Dedifferentiated amniotic fluid mesenchymal stem cell (primary cell): ENCODE data around the gene FBXL12.
"Not testable (repeated sequence)": the region's sequence is repeated elsewhere in the genome, so short reads cannot be mapped to it uniquely, and the experiment has no call there.

Experiments
- DNase-seq: peaks from one replicate; pipeline ENCODE4 v3.0.0-alpha.2; 2016; ENCODE audit errors: extremely low spot score

The FBXL12 gene

DNA sequence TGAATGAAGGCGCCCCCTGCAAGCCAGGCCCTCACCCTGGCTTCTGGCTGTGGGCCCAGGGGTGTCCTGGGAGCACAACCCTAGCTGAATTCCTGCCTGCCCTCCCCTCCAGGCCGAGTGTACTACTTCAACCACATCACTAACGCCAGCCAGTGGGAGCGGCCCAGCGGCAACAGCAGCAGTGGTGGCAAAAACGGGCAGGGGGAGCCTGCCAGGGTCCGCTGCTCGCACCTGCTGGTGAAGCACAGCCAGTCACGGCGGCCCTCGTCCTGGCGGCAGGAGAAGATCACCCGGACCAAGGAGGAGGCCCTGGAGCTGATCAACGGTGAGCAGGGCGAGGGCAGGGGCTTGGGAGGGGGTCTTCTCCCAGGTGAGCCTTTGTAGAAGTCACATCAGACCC is 19.4 kb upstream of the FBXL12 start:
- no peak for DNase-seq

DNA sequence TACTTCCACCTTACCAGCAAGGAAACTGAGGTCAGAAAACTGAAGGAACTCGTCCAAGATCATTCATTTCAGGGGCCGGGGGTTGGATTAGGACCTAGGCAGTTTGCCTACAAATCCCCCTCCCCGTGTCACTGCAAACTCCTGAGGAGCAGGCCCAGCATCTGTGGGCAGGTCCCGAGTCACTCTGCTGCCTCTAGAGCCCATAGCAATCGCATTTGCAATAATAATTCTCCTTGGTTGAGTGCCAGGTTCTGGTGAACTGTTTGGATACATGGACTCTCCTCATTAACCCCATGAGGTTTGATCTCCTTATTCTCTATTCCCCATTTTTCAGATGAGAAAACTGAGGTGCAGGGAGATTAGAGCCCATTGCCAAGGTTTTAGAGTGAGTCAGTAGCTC is 17.1 kb upstream of the FBXL12 start:
- peak; percentile 55 for DNase-seq

DNA sequence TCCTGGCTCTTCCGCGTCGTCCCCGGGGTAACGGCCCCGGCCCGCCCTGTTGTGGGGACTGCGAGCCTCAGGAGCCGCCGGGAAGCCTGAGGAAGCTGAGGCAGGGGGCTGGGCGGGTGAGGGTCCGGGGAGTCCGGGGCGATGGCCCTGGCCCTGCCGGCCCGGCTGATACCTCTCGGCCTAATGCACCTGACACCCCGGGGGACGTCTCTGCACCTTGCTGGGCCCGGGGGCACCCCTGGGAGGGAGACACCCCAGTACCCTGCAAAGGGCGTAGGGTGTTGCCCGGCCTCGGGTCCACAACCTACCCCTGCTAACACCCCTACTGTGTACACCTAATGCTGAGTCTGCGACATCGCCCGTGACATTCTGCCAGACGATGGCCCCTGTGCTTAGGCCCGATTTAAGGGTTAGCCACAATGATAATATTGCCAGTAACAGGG is 16.6 kb upstream of the FBXL12 start:
- no peak for DNase-seq

- peak; percentile 98 for DNase-seq
Observed at GRCh38 chr19:9834726-9835506, 16.0 kb upstream of the FBXL12 start, which contains the start of gene PIN1. PIN1 (plus strand) TSS chr19:9835318; CDS start chr19:9835345, 27 bp downstream.

DNA sequence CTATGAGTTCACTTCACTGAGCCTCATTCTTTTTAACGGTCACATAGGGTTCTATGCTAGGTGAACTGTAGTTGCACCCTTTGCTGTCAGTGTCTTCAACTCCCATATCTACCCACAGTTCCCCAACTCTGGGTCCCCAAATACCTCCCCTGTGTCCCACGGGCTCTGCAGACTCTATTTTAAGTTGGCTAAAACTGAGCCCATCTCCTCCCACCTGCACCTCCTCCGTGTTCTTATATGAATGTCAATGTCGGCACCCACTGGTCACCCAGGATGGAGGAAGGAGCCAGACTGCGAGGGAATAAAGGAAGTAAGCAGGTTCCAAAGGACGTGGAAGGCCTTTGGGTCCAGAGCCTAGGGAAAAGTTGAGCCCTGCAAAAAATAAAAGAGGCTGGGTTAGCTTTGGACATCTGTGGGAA is 15.4 kb upstream of the FBXL12 start:
- no peak for DNase-seq

DNA sequence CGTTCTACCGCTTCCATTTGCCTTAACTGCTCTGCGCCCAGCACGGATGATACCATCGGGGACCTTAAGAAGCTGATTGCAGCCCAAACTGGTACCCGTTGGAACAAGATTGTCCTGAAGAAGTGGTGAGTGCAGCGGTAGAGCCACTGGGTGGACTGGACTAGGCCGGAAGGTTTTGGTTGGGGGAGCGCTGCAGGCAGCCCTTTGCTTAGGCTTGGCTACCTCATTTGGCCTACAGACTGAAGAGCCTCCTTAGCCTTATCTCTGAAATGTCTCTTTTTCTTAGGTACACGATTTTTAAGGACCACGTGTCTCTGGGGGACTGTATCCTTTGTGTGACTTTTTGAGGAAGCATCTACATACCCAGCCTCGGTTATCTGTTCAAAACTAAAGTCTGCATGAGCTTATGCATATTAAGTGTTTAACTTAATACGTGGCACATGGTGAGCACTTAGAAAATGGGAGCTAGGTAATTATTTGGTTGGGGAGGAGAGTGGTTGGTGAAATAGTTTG is 9.7 kb upstream of the FBXL12 start:
- no peak for DNase-seq

- peak; percentile 81 for DNase-seq
Observed at GRCh38 chr19:9827289-9828238, 8.7 kb upstream of the FBXL12 start, which contains the start of gene UBL5. UBL5 (plus strand) TSS chr19:9827918; CDS start chr19:9828338, 420 bp downstream.

DNA sequence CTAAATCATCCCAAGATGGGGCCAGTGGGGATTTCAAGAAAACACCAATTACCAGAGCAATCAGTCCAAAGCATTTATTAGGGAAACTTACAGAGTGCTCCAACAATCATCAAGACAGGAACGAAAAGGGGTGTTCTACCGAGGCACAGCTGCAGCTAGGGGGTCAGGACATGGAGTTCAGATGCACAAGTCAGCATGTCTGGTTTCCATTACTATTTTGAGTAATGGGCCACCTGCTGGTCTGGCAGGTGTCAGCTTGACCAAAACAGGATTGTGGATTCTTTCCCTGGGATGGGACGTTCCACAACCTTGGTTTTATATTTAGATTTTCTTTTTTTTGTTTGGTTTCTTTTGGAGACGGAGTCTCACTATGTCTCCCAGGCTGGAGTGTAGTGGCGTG is 4.9 kb upstream of the FBXL12 start:
- no peak for DNase-seq

DNA sequence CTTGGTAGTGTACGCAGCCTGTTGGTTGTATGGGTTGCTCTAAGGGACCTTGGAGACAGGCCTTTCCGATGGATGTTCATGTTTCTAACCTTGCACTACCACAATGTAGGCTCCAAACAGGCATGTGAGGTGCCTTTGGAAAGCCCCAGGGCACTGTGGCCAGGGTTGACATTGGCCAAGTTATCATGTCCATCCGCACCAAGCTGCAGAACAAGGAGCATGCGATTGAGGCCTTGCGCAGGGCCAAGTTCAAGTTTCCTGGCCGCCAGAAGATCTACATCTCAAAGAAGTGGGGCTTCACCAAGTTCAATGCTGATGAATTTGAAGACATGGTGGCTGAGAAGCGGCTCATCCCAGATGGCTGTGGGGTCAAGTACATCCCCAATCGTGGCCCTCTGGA is 1.2 kb upstream of the FBXL12 start:
- not testable (repeated sequence) for DNase-seq

GRCh38 chr19:9819596-9819909 is 674 bp upstream of the FBXL12 start:
- no peak for DNase-seq

DNA sequence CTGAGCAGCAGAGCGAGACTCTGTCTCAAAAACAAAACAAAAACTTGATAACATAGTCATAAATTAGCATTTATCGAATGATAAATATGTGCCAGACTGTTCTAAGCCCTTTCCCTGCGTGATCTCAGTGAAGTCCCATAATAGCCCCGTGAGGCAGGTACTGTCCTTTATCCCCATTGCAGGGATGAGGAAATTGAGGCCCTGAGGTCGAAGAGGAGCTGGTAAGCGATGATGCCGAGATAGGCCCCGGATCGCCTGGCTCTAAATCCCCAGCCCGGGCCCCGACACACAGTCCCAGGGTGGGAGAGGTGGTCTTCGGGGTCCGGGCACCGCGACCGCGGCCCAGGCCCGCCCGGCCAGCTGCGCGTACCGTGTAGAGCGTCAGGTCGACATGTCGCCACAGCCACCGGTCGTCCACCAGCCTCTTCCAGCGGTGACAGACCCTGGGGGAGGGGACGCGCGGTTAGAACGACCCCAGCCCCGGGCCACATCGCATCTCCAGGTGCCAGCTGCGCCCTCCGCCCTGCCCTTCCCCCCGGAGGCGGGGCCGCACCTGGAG is 625 bp downstream of the FBXL12 start:
- DNase-seq = no peak

DNA sequence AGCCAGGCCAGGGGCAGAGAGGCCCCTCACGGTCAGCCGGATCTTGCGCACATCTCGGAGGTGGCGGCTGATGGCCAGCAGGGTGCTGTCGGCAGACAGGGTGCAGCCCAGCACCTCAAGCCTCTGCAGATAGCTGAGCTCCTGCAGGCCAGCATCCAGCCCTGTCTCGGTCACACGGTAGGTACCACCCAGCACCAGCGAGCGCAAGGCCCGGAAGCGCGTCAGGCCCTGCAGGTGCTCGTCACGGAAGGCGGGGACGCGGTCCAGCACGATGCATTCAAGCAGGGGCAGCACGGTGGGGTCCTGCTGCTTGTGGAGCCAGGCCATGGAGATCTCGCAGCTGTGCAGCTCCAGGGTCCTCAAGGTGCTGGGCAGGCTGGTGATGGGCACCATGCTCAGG is 7.7 kb downstream of the FBXL12 start:
- DNase-seq = no peak

GRCh38 chr19:9808855-9809824 is 9.7 kb downstream of the FBXL12 start:
- DNase-seq = no peak

DNA sequence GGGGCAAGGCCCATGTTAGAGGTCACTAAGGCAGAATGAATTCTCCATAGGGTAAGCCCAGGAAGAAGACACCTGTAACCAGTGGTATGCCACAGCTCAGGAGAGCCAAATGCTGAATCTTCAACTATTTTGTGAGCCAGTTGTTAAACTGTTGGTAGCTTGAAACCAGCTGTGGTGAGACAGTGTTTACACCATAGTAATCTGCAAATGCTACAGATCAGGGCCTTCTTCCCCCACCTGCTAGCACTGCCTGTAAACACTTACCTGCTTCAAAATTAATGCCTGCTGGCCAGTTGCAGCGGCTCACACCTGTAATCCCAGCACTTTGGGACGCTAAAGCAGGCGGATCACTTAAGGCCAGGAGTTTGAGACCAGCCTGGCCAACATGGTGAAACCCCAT is 12.1 kb downstream of the FBXL12 start:
- no peak for DNase-seq

- DNase-seq = no peak
Observed at GRCh38 chr19:9801976-9802375, 16.9 kb downstream of the FBXL12 start.

- DNase-seq = no peak
Observed at GRCh38 chr19:9799162-9799561, 19.7 kb downstream of the FBXL12 start.

DNA sequence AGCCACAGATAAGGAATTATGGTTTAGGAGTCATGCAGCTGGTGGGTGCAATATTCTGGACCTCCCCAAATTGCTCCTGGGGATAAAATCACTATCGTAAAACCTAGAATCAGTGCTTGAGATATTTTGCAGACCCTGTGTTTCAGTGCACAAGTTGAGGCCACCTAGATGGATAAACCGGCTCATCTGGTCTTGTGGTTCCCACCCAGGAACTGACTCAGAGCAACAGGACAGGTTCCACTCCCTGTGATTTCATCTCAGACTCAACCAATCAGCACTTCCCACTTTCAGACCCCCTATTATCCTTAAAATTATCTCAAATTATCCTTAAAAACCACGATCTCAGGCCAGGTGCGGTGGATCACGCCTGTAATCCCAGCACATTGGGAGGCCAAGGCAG is 21.0 kb downstream of the FBXL12 start:
- no peak for DNase-seq

GRCh38 chr19:9796113-9796773 is 22.6 kb downstream of the FBXL12 start:
- peak; percentile 87 for DNase-seq

DNA sequence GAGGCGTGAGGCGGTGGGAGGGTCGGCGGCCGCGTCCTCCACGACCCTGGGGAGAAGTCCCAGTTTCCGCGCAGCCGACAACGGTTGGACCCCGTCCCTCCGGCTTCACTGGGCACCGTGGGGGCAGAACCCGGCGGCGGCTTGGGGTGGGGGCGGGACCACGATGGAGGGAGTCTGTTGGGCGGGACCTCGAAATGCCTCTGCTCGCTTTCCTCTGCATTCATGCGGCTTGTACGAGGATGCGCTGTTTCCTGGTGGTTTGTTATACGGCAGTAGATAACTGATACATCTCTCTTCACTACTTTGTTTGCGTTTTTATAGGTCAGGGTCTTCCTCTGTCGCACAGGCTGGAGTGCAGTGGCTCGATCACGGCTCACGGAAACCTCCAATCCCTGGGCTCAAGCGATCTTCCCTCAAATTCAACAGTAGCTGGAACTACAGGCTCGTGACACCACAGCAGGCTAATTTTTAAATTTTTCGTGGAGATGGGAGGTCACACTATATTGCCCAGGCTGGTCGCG is 25.7 kb downstream of the FBXL12 start:
- DNase-seq = no peak
